ENCODE data around the gene BBOX1. TPM values are rescaled to one million over a fixed set of nuclear protein-coding genes. Genes with fewer than 3 reads are reported as not detected.
"Not testable (repeated sequence)": the region's sequence is repeated elsewhere in the genome, so short reads cannot be mapped to it uniquely, and the experiment has no call there.

The BBOX1 gene
- total and polyA plus RNA-seq, 12 donors, result 0.25 TPM; not detected in 11

DNA sequence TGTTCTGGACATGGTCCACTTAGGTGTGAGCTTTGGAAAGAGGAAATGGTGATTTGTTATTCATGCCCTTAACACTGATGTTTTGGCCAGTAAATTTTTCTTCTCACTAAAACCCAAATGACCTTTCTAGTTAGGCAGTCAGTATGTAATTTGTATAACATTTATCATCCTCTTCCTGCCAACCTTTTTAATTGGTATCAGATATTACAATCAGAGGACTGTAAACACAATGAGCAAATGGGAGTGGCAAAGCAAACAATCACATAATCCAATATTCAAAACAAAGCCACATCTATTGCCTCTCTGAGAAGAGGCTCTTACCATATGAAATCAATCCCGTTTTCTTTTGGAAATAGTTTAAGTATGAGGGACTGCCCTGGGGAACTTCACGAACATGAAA lies 49.1 kb downstream of the BBOX1 start:
- ATAC-seq (no peak), DNase-seq (no peak)
- intact Hi-C loops (cut with DNase I), result no loop called here
- WGBS, 2 donors, result 91 to 93% methylated on average over 2 of the region's 2 CpGs
- Histone ChIP-seq H3K27ac (no peak overlapping the region), H3K4me3 (no peak overlapping the region), H3K9me3 (peaks cover 0 to 28% (median 0%) of the 10 kb centered on the region in 11 donors), H3K4me1 (no peaks in the 10 kb centered on the region), H3K27me3 (no peaks in the 10 kb centered on the region), H3K36me3 (no peaks in the 10 kb centered on the region)
- TF ChIP-seq, protein P1, sequence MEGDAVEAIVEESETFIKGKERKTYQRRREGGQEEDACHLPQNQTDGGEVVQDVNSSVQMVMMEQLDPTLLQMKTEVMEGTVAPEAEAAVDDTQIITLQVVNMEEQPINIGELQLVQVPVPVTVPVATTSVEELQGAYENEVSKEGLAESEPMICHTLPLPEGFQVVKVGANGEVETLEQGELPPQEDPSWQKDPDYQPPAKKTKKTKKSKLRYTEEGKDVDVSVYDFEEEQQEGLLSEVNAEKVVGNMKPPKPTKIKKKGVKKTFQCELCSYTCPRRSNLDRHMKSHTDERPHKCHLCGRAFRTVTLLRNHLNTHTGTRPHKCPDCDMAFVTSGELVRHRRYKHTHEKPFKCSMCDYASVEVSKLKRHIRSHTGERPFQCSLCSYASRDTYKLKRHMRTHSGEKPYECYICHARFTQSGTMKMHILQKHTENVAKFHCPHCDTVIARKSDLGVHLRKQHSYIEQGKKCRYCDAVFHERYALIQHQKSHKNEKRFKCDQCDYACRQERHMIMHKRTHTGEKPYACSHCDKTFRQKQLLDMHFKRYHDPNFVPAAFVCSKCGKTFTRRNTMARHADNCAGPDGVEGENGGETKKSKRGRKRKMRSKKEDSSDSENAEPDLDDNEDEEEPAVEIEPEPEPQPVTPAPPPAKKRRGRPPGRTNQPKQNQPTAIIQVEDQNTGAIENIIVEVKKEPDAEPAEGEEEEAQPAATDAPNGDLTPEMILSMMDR (IDR thresholded peaks at IDR 0.05), result no peak

- H3K36me3 ChIP-seq; H3K27me3 ChIP-seq; H3K4me3 ChIP-seq; intact Hi-C loops (cut with DNase I); ATAC-seq; DNase-seq; H3K4me1 ChIP-seq; H3K27ac ChIP-seq: not testable (repeated sequence)
- 69 to 72% methylated on average over 5 of the region's 5 CpGs for WGBS, 2 donors
- H3K9me3 ChIP-seq, result peaks cover 0 to 28% (median 0%) of the 10 kb centered on the region in 11 donors
Measured at GRCh38 chr11:27090357-27090948, 49.8 kb downstream of the BBOX1 start.

DNA sequence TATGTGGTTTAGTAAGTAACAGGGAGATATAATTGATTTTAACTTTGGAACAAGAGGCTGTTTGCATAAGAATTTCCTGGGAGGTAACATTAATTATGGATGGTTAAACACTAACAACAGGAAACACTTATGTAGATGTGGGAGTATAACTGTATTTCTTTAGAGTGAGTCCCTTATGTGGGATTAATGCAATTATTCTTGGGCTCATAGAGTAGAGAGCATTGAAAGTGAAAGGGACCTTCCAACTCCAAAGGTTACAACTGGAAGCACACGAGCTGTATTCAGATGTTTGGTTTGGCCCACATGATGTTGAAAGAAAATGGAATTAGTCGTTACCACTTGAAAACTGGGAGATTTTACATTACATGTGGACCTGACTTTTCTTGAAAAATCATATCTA lies 53.5 kb downstream of the BBOX1 start:
- ATAC-seq, result no peak
- Histone ChIP-seq H3K4me3 (no peak overlapping the region), H3K27me3 (no peaks in the 10 kb centered on the region), H3K4me1 (no peaks in the 10 kb centered on the region), H3K27ac (peak overlapping the region in 2 of 10 donors; percentile 14 to 23), H3K9me3 (peaks cover 0 to 28% (median 0%) of the 10 kb centered on the region in 11 donors), H3K36me3 (no peaks in the 10 kb centered on the region)
- intact Hi-C loops (cut with DNase I), result no loop called here
- TF ChIP-seq, protein P1 (IDR thresholded peaks at IDR 0.05), result no peak
- WGBS, 2 donors, result 61 to 68% methylated on average over 2 of the region's 2 CpGs
- DNase-seq, result no peak

- ATAC-seq, result peak in 1 of 8 donors; percentile 25
- H3K4me1 ChIP-seq, result no peaks in the 10 kb centered on the region
- H3K36me3 ChIP-seq, result no peaks in the 10 kb centered on the region
- H3K27ac ChIP-seq, result peak overlapping the region in 1 of 10 donors; percentile 14
- no peak for DNase-seq
- intact Hi-C loops (cut with DNase I), result no loop called here
- H3K9me3 ChIP-seq, result peaks cover 0 to 19% (median 0%) of the 10 kb centered on the region in 11 donors
- WGBS, 2 donors, result 58 to 68% methylated on average over 2 of the region's 2 CpGs
- TF ChIP-seq, protein P1 (IDR thresholded peaks at IDR 0.05), result no peak
- no peaks in the 10 kb centered on the region for H3K27me3 ChIP-seq
- no peak overlapping the region for H3K4me3 ChIP-seq
Measured at GRCh38 chr11:27095059-27095458, 54.4 kb downstream of the BBOX1 start.

- no peak for ATAC-seq
- no peaks in the 10 kb centered on the region for H3K4me1 ChIP-seq
- H3K9me3 ChIP-seq, result peaks cover 0 to 11% (median 0%) of the 10 kb centered on the region in 11 donors
- no peaks in the 10 kb centered on the region for H3K27me3 ChIP-seq
- TF ChIP-seq, protein P1 (IDR thresholded peaks at IDR 0.05), result no peak
- WGBS, 2 donors, result 38 to 41% methylated on average over 1 of the region's 1 CpG
- no peaks in the 10 kb centered on the region for H3K36me3 ChIP-seq
- no peak overlapping the region for H3K4me3 ChIP-seq
- H3K27ac ChIP-seq, result peak overlapping the region in 1 of 10 donors; percentile 3
- intact Hi-C loops (cut with DNase I), result no loop called here
- DNase-seq, result no peak
Measured at GRCh38 chr11:27095887-27096286, 55.3 kb downstream of the BBOX1 start.
